COLO829 (cell line): ENCODE measurements around the gene GPC6.

Experiments used
- DNase-seq: peaks from one replicate; pipeline ENCODE4 v3.0.0; 2012; ENCODE audit warnings: low spot score

The GPC6 gene

DNA sequence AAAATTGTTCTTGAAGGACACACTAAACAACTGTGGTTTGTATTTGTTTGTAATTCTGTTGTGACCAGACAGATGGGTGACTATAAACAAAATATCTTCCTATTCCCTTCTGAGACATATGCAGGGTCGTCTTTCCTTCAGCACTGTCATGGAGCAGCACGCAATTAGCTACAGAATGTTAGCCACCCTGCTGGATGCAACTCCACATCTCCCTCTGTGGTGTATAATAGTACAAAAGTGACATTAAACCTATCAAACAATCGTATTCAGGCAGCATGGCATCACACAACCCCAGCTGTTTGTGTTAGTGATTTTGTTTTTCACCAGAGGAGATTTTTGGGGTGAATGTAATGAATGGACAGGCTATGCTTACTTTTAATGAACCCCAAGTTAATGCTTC, 146.2 kb downstream of the GPC6 start:
- DNase-seq, result no peak

DNA sequence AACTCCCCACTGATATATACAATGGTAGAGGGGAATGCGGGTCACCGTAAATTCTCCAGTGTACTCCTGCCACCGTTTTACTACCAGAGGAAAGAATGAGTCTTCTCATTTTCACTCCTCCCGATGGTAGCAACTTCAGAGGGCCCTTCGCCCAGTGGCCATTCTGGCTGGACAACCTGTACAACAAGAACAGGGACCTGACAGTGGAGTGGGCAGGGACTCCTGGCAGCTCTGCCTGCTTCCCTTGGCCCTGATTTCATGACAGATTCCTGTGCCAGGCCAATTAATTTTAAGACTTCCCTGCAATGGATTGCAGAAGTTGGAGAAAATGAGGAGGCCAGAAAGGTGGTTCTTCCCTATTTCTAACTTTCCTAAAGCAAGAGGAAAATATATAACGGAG, 148.9 kb downstream of the GPC6 start:
- DNase-seq, result no peak

DNA sequence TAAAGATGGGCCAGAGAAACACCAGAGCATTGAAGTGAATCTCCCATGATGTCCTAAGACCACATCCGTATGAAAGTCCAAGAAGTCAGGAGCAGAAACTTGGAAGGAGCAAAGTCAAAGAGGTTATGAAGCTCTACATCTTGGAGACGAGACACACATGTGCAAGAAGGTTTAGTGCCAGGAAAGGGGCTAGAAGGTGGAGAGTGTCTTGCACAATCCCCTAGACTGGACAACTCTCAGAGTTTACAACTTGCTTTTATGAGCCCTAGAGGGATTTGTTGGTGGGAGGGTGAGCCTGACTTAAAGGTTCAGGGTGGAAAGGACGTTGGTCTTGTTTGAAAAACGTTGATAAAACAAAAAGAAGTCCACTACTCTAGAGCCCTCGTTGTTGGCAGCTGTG, 150.6 kb downstream of the GPC6 start:
- no peak for DNase-seq

- DNase-seq, result no peak
These were observed 151.6 kb downstream of the GPC6 start for GRCh38 chr13:93378184-93378583.

- no peak for DNase-seq
These were observed 159.5 kb downstream of the GPC6 start for GRCh38 chr13:93386116-93386515.

DNA sequence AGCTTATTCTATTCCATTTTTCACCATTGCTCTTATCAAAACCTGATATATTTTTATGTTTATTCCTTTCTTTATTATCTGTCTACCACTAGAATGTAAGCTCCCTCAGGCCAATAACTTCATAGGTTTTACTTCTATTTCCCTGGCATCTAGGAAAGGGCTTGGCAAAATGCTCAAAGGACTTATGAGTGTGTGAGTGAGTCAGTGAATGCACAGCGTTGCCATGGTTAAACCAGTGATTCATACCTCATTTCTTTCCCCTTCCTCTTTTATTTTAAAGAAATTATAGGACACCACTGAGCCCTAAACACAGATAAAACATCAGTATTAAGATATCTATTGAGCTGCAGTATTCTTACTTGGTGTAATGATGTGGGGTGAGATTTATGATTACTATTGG, 162.1 kb downstream of the GPC6 start:
- no peak for DNase-seq

DNA sequence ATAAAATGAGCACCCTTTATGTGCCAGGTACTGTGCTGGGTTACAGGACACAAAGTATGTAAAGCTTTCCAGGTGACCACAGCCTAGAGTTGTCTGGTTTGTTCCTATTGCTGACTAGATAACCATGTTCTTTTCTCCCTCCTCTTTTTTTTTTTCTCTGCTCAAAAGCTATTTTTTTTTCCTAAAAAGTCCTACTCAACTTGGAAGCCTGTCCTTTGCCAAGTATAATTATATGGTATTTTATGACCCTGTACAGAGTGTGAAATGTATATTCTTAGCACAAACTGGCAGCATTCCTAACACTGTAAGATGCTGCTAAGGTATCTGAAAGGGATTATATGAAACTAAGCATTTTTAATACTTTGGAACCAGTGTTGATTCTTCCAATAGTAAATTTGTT, 171.0 kb downstream of the GPC6 start:
- no peak for DNase-seq

GRCh38 chr13:93398167-93399035, 171.8 kb downstream of the GPC6 start:
- DNase-seq, result no peak

DNA sequence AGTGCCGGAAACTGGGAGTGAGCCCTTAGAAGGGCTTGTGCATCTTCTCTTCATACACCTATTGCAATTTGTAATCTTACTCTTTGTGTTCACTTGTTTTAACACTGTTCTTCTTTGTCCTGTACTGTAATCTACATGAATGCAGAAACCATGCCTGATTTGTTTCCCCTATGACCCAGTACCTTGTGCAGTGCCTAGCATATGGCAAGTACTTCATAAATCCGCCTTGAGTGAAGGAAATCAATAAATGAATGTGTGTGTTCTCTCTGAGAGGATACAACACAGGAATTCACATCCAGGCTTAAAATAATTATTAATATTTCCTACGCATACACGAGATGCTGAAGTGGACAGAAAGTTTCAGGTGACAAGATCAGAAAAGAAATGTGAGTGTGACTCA, 172.6 kb downstream of the GPC6 start:
- DNase-seq, result no peak

GRCh38 chr13:93406136-93406535, 179.5 kb downstream of the GPC6 start:
- no peak for DNase-seq

- DNase-seq, result no peak
These were observed 180.9 kb downstream of the GPC6 start for GRCh38 chr13:93407551-93407950.

- DNase-seq, result no peak
These were observed 182.4 kb downstream of the GPC6 start for GRCh38 chr13:93409001-93409400.

GRCh38 chr13:93409816-93410215, 183.2 kb downstream of the GPC6 start:
- no peak for DNase-seq

DNA sequence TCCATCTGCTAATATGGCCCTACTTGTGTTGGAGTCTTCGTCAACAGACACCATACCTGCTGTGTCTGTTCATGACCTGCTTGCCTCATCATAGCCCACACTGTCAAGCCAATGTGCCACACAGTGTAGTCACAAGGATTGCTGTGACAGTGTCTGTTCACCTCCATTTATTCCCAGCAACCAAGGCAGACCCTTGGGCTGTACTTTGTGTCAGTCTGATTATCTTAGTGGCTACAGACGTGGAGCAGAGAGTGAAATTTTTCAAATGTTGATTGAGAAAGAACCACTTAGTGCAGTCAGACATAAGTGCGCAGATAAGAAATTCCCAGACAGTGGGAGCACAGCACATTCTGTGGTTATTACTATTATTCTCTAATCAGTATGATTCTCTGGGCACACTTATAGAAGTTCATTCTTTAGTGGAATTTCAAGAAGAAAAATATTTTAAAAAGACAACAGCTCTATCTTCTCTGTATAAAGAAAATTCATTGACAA, 184.6 kb downstream of the GPC6 start:
- no peak for DNase-seq

DNA sequence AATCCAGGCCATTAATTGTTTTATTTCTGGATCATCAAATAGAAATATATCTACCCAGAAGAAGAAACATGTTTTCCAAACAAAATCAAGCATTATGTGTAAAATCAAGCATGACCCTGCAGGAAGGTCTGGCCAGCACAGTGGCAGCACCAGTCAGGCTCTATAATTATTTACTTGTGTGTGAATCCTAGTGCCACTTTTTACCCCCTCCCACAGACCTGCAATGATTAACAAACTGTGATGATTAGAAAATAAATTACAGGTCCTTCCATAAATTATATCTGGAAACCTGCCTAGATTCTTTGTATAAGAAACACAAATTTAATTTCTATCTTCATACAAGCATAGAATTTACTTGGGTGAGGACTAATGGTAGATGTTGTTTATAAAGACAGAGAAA, 186.1 kb downstream of the GPC6 start:
- DNase-seq, result no peak

DNA sequence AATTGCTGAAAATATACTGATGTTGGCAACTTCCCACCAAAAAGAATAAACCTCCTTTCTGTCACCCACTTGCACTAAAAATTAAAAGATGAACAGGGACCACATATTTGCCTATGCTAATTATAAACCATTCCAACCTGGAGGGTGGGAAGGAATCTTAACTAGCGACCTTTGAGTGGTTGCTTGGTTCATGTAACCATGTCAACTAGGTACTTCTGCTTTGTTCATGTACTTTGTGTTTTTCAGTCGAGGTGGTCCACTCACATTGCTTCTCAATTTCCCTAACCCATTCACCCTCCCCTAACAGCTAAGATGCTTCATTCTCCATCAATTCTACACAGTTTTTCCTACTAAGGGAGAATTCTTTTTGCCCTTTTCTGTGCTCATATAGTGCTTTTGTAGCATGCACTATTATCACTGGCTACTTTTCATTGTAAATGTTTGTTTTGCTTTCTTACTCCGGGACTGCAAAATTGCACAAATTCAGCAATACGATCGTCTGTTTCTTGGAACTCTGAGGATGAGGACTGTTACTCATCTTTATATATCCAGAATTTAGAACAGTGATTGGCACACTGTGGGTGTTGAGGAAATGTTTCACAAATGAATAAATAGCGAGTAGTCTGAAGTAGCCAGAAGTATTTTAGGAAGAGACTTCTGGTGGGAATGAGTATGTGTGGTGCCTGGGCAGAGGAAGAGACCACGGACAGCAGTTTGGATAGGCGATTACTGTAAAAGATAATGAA, 187.5 kb downstream of the GPC6 start:
- no peak for DNase-seq

DNA sequence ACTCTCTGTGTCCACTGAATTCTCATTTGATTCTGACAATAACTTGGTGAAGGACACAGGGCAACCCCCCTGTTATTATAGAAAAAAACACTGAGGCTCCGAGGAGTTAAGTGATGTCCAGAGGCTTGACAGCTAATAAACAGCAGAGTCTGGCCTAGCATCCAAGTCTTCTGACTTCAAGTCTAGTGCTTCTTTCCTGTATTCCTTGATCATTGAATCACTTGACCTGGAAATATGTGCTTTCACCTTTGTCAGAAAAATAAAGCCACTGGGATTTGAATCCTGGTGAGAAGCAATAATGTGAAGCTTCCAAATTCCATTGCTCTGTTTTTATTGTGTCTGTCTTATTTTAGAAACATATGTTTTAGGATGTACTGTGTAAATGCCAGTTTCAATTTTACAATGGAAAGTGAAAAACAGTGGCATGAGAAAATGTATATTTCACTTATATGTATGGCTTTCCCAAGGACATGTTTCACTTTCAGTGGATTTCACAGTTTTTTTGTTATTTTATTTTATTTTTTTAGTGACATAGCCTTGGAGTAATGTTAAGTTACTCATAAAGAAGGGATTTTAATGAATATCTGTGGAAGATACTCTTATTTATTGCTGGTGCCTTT, 190.2 kb downstream of the GPC6 start:
- no peak for DNase-seq

DNA sequence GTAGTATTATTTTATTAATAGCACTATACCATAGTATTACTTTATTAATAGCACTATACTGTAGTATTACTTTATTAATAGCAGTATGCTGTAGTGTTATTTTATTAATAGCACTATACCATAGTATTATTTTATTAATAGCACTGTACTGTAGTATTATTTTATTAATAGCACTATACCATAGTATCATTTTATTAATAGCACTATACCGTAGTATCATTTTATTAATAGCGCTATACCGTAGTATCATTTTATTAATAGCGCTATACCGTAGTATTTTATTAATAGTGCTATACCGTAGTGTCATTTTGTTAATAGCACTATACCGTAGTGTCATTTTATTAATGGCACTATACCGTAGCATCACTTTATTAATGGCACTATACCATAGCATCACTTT, 191.8 kb downstream of the GPC6 start:
- no peak for DNase-seq

GRCh38 chr13:93420206-93420605, 193.6 kb downstream of the GPC6 start:
- DNase-seq, result no peak

DNA sequence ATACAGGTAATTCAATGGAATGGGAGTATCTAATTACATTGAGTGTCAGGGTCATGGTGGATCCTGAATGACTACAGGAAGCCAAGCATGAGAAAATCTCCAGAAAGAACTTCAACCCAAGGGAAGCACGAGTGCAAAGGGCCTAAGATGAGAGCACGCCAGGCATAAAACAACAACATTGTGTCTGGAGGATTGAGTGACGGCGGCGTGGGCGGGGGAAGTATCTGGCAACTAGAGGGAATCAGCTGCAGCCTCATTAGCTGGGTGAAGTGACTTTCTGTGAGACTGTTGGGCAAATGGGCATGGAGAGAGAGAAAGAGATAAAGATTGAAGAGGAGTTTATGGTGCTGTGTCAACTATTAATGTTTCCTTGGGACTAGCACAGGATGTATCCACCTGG, 194.3 kb downstream of the GPC6 start:
- peak; percentile 66 for DNase-seq

DNA sequence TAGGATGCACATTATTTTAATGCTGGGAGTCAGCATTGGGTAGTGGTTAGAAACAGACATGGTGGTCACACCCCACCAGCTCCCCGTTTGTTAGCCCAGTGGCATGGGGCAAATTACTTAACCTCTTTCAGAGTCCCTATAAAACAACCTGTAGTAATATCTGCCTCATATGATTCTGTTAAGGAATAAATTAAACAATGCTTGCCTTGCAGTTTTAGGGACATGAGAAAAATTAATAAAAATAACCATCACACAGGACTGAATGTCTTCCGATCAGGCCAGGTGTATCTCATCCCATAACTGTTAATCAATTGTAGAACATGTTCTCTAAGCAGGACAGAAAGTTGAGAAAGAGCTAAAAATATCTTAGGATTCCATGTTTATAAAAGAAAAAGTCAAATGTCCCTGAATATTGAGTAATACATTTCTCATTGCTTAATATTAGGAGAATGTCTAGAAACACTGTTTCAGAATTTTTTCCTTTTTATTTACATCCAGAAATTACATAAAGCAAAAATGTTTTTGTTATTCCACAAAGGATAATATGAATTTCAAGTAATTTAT, 196.5 kb downstream of the GPC6 start:
- no peak for DNase-seq

DNA sequence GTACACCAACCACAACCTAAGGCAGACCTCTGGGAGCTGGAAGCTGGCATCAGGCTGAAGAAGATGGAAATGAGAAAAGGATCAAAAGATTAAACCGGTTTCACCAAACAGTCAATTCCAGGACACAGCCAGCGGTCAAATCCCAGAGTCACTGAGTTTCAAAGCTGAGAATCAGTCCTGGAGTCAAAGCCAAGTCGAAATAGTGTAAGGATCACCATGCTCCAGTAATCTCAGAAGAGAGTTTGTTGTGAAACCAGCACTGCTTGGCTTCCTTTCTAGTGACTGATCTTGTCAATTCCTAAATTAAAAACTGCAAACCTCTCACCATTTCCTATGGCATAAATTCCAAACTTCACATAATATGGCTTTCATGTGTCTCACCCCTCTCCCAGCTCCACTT, 198.8 kb downstream of the GPC6 start:
- no peak for DNase-seq

- no peak for DNase-seq
These were observed 203.8 kb downstream of the GPC6 start for GRCh38 chr13:93430381-93430780.
